ENCODE data around the gene REM1. TPM values are rescaled to one million over a fixed set of nuclear protein-coding genes. Genes with fewer than 3 reads are reported as not detected.

REM1 gene
- total and polyA plus RNA-seq, 2 of the 13 experiments (the other 11 are each of a cell fraction or from before 2014, with no cell fraction given), result not detected

DNA sequence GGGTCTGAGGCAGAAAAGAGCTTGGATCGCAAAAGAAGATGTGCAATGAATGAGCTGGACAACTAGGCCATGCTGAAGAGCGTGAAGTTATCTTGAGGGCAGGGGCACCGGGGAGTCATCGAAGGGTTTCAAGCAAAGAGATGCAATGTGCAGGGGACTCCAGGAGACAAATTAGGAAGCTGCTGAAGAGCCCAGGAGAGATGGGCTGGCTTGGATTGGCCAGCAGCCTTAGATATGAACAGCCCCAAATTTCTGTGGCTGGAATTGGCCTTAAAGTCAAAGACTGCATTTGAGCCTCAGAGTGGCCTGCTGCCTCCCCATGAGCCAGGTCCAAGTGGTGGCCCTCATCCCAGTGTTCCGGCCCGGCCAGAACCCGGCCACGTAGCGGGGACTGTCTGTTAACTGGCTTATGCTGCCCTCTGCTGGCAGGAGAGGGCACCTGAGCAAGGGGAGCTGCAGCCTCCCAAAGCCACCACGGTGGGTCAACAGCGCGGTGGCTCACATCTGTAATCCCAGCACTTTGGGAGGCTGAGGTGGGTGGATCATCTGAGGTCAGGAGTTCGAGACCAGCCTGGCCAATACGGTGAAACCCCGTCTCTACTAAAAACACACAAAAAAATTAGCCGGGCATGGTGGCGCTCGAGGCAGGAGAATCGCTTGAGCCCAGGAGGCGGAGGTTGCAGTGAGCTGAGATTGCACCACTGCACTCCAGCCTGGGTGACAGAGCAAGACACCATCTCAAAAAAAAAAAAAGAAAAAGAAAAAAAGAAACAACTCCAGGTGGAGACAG is 28.0 kb downstream of the REM1 start (continued):
- TF ChIP-seq RELA (CRISPR knock-in tag; IDR thresholded peaks at IDR 0.05) (0 out of 2 replicates have a peak, but pooled peaks have one; percentile 67), NFE2L2 (IDR thresholded peaks at IDR 0.05; ENCODE audit: low read length) (peak; percentile 5; the same call in 1 of the 2 replicates), PHF21A (CRISPR knock-in tag; IDR thresholded peaks at IDR 0.05) (peak; percentile 20; the same call in 1 of the 2 replicates), TBX2 (CRISPR knock-in tag; IDR thresholded peaks at IDR 0.05; ENCODE audit: borderline replicate concordance) (peak; percentile 48; the same call in 1 of the 2 replicates), TSC22D2 (CRISPR knock-in tag; IDR thresholded peaks at IDR 0.05; ENCODE audit: borderline replicate concordance) (peak; percentile 74; the same call in 1 of the 2 replicates), FOXO1 (CRISPR knock-in tag; IDR thresholded peaks at IDR 0.05) (peak; percentile 77), RAD21 (CRISPR knock-in tag; IDR thresholded peaks at IDR 0.05) (peak; percentile 98), XRCC5 (optimal IDR thresholded peaks at IDR 0.05; ENCODE audit: low read length) (peak; percentile 97), HOXA3 (CRISPR knock-in tag; IDR thresholded peaks at IDR 0.05) (peak; percentile 73; the same call in 1 of the 2 replicates), GATAD1 (CRISPR knock-in tag; IDR thresholded peaks at IDR 0.05) (peak; percentile 46; the same call in 1 of the 2 replicates), IRF2 (CRISPR knock-in tag; IDR thresholded peaks at IDR 0.05) (peak; percentile 74)
- TF ChIP-seq, protein P1, sequence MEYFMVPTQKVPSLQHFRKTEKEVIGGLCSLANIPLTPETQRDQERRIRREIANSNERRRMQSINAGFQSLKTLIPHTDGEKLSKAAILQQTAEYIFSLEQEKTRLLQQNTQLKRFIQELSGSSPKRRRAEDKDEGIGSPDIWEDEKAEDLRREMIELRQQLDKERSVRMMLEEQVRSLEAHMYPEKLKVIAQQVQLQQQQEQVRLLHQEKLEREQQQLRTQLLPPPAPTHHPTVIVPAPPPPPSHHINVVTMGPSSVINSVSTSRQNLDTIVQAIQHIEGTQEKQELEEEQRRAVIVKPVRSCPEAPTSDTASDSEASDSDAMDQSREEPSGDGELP (IDR thresholded peaks at IDR 0.05; ENCODE audit: borderline replicate concordance, low read depth), result peak; percentile 8; the same call in 1 of the 2 replicates
- TF ChIP-seq, protein P2, sequence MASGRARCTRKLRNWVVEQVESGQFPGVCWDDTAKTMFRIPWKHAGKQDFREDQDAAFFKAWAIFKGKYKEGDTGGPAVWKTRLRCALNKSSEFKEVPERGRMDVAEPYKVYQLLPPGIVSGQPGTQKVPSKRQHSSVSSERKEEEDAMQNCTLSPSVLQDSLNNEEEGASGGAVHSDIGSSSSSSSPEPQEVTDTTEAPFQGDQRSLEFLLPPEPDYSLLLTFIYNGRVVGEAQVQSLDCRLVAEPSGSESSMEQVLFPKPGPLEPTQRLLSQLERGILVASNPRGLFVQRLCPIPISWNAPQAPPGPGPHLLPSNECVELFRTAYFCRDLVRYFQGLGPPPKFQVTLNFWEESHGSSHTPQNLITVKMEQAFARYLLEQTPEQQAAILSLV (CRISPR knock-in tag; IDR thresholded peaks at IDR 0.05; ENCODE audit: borderline replicate concordance), result 0 out of 2 replicates have a peak, but pooled peaks have one; percentile 21
- TF ChIP-seq, protein P3, sequence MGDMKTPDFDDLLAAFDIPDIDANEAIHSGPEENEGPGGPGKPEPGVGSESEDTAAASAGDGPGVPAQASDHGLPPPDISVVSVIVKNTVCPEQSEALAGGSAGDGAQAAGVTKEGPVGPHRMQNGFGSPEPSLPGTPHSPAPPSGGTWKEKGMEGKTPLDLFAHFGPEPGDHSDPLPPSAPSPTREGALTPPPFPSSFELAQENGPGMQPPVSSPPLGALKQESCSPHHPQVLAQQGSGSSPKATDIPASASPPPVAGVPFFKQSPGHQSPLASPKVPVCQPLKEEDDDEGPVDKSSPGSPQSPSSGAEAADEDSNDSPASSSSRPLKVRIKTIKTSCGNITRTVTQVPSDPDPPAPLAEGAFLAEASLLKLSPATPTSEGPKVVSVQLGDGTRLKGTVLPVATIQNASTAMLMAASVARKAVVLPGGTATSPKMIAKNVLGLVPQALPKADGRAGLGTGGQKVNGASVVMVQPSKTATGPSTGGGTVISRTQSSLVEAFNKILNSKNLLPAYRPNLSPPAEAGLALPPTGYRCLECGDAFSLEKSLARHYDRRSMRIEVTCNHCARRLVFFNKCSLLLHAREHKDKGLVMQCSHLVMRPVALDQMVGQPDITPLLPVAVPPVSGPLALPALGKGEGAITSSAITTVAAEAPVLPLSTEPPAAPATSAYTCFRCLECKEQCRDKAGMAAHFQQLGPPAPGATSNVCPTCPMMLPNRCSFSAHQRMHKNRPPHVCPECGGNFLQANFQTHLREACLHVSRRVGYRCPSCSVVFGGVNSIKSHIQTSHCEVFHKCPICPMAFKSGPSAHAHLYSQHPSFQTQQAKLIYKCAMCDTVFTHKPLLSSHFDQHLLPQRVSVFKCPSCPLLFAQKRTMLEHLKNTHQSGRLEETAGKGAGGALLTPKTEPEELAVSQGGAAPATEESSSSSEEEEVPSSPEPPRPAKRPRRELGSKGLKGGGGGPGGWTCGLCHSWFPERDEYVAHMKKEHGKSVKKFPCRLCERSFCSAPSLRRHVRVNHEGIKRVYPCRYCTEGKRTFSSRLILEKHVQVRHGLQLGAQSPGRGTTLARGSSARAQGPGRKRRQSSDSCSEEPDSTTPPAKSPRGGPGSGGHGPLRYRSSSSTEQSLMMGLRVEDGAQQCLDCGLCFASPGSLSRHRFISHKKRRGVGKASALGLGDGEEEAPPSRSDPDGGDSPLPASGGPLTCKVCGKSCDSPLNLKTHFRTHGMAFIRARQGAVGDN (CRISPR knock-in tag; IDR thresholded peaks at IDR 0.05), result peak; percentile 65
- TF ChIP-seq, protein P4, sequence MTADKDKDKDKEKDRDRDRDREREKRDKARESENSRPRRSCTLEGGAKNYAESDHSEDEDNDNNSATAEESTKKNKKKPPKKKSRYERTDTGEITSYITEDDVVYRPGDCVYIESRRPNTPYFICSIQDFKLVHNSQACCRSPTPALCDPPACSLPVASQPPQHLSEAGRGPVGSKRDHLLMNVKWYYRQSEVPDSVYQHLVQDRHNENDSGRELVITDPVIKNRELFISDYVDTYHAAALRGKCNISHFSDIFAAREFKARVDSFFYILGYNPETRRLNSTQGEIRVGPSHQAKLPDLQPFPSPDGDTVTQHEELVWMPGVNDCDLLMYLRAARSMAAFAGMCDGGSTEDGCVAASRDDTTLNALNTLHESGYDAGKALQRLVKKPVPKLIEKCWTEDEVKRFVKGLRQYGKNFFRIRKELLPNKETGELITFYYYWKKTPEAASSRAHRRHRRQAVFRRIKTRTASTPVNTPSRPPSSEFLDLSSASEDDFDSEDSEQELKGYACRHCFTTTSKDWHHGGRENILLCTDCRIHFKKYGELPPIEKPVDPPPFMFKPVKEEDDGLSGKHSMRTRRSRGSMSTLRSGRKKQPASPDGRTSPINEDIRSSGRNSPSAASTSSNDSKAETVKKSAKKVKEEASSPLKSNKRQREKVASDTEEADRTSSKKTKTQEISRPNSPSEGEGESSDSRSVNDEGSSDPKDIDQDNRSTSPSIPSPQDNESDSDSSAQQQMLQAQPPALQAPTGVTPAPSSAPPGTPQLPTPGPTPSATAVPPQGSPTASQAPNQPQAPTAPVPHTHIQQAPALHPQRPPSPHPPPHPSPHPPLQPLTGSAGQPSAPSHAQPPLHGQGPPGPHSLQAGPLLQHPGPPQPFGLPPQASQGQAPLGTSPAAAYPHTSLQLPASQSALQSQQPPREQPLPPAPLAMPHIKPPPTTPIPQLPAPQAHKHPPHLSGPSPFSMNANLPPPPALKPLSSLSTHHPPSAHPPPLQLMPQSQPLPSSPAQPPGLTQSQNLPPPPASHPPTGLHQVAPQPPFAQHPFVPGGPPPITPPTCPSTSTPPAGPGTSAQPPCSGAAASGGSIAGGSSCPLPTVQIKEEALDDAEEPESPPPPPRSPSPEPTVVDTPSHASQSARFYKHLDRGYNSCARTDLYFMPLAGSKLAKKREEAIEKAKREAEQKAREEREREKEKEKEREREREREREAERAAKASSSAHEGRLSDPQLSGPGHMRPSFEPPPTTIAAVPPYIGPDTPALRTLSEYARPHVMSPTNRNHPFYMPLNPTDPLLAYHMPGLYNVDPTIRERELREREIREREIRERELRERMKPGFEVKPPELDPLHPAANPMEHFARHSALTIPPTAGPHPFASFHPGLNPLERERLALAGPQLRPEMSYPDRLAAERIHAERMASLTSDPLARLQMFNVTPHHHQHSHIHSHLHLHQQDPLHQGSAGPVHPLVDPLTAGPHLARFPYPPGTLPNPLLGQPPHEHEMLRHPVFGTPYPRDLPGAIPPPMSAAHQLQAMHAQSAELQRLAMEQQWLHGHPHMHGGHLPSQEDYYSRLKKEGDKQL (CRISPR knock-in tag; IDR thresholded peaks at IDR 0.05; ENCODE audit: low read depth), result 0 out of 2 replicates have a peak, but pooled peaks have one; percentile 29

All from HepG2 (cell line).